HG03520 (cell line): ENCODE results near the gene EPN1.

Experiments
- ATAC-seq: cut with Tn5 transposase; IDR thresholded peaks from one replicate; pipeline ENCODE4 v1.9.1; 2021; ENCODE audit warnings: mild to moderate bottlenecking, moderate library complexity; ENCODE audit not compliant: unreplicated experiment

EPN1 gene

GRCh38 chr19:55646889-55647731, 27.9 kb upstream of the EPN1 start:
- ATAC-seq = no peak

- no peak for ATAC-seq
These were observed 27.1 kb upstream of the EPN1 start, which contains the start of gene CCDC106 for GRCh38 chr19:55647732-55648584. Gene CCDC106, plus strand, starts transcription at chr19:55648212. Its CDS starts 835 bp downstream, at chr19:55649047.

- no peak for ATAC-seq
These were observed 26.3 kb upstream of the EPN1 start for GRCh38 chr19:55648585-55649267.

GRCh38 chr19:55649268-55650125, 25.5 kb upstream of the EPN1 start:
- ATAC-seq = no peak

GRCh38 chr19:55650126-55650557, 24.9 kb upstream of the EPN1 start:
- ATAC-seq = no peak

GRCh38 chr19:55650602-55651230, 24.3 kb upstream of the EPN1 start:
- no peak for ATAC-seq

GRCh38 chr19:55651236-55651635, 23.8 kb upstream of the EPN1 start:
- no peak for ATAC-seq

GRCh38 chr19:55652311-55653128, 22.5 kb upstream of the EPN1 start:
- no peak for ATAC-seq

GRCh38 chr19:55653651-55654322, 21.2 kb upstream of the EPN1 start:
- peak; percentile 39 for ATAC-seq

- ATAC-seq = peak; percentile 54
These were observed 20.6 kb upstream of the EPN1 start for GRCh38 chr19:55654323-55654867.

- ATAC-seq = peak; percentile 23
These were observed 20.0 kb upstream of the EPN1 start, which contains the start of gene U2AF2 for GRCh38 chr19:55654868-55655647. Gene U2AF2, plus strand, starts transcription at chr19:55655035. Its CDS starts 70 bp downstream, at chr19:55655105.

- no peak for ATAC-seq
These were observed 19.4 kb upstream of the EPN1 start for GRCh38 chr19:55655648-55656040.

GRCh38 chr19:55656552-55656951, 18.5 kb upstream of the EPN1 start:
- ATAC-seq = no peak

GRCh38 chr19:55656988-55657747, 17.9 kb upstream of the EPN1 start:
- no peak for ATAC-seq

GRCh38 chr19:55658846-55659459, 16.1 kb upstream of the EPN1 start:
- ATAC-seq = no peak

GRCh38 chr19:55659822-55660221, 15.2 kb upstream of the EPN1 start:
- no peak for ATAC-seq
